Measurements from ENCODE around the gene JADE1.

DNA sequence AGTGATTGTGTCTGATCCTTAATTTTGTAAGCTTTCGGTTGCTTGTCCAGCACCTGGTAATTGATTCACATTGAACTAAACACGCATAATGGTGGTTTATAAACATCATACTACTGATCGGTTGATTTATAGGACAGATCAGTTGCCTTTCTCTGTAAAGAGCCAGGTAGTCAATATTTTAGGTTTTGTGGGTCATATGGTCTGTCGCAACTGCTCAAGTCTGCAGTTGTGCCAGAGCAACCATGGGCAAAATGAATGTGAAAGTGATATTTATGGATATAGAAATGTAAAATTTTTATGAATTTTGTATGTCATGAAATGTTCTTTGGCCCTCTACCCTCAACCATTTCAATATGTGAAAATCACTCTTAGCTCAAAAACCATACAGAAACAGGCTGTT is 8.9 kb downstream of the JADE1 start:
- TF ChIP-seq, protein P1, sequence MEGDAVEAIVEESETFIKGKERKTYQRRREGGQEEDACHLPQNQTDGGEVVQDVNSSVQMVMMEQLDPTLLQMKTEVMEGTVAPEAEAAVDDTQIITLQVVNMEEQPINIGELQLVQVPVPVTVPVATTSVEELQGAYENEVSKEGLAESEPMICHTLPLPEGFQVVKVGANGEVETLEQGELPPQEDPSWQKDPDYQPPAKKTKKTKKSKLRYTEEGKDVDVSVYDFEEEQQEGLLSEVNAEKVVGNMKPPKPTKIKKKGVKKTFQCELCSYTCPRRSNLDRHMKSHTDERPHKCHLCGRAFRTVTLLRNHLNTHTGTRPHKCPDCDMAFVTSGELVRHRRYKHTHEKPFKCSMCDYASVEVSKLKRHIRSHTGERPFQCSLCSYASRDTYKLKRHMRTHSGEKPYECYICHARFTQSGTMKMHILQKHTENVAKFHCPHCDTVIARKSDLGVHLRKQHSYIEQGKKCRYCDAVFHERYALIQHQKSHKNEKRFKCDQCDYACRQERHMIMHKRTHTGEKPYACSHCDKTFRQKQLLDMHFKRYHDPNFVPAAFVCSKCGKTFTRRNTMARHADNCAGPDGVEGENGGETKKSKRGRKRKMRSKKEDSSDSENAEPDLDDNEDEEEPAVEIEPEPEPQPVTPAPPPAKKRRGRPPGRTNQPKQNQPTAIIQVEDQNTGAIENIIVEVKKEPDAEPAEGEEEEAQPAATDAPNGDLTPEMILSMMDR (IDR thresholded peaks at IDR 0.05) = no peak
- TF ChIP-seq POLR2A (IDR thresholded peaks at IDR 0.05) = no peak
- no peak for TF ChIP-seq EP300 (IDR thresholded peaks at IDR 0.05)
- TF ChIP-seq POLR2AphosphoS5 (IDR thresholded peaks at IDR 0.05) = no peak
